Mononuclear cell (primary cell): ENCODE measurements around the gene MOB1A. TPM values are rescaled to one million over a fixed set of nuclear protein-coding genes. Genes with fewer than 3 reads are reported as not detected.

Experiments used
- H3K27me3 ChIP-seq: 2 replicates; pipeline ENCODE4 v1.6.0; 2011; ENCODE audit warnings: low read length, control low read depth; ENCODE audit not compliant: insufficient read depth
- H3K4me1 ChIP-seq: 2 replicates; pipeline ENCODE4 v1.5.1; 2011; ENCODE audit warnings: mild to moderate bottlenecking, low read length, control low read depth; ENCODE audit not compliant: insufficient read depth
- H3K4me3 ChIP-seq: 2 replicates; pipeline ENCODE4 v1.5.1; 2011; ENCODE audit warnings: mild to moderate bottlenecking, low read length, moderate library complexity
- H3K9me3 ChIP-seq: 2 replicates; pipeline ENCODE4 v1.5.1; 2011; ENCODE audit warnings: low read depth, mild to moderate bottlenecking, control low read depth, low read length
- total RNA-seq: library from RNA; depleted of rRNA; stranded (reverse); fragments of >200 nt; gene quantifications from one replicate; pipeline ENCODE4 v1.2.3, GENCODE V29; 2012

MOB1A gene
- total RNA-seq, 1 donor: 286 TPM

- Histone ChIP-seq H3K27me3 (no peaks in the 10 kb centered on the region), H3K4me3 (no peak overlapping the region), H3K4me1 (no peaks in the 10 kb centered on the region), H3K9me3 (no peaks in the 10 kb centered on the region)
Measured at GRCh38 chr2:74110537-74110936, 68.1 kb downstream of the MOB1A start.

- H3K27me3 ChIP-seq: no peaks in the 10 kb centered on the region
- H3K4me3 ChIP-seq: no peak overlapping the region
- no peaks in the 10 kb centered on the region for H3K4me1 ChIP-seq
- no peaks in the 10 kb centered on the region for H3K9me3 ChIP-seq
Measured at GRCh38 chr2:74109551-74109950, 69.1 kb downstream of the MOB1A start.

- H3K27me3 ChIP-seq: no peaks in the 10 kb centered on the region
Measured at GRCh38 chr2:74107071-74107470, 71.6 kb downstream of the MOB1A start.

GRCh38 chr2:74105413-74105812 is 73.3 kb downstream of the MOB1A start:
- H3K4me3 ChIP-seq: no peak overlapping the region
- H3K27me3 ChIP-seq: no peaks in the 10 kb centered on the region
- H3K9me3 ChIP-seq: no peaks in the 10 kb centered on the region
- H3K4me1 ChIP-seq: no peaks in the 10 kb centered on the region

More at GRCh38 chr2:74107071-74107470, 71.6 kb downstream of the MOB1A start:
- no peaks in the 10 kb centered on the region for H3K9me3 ChIP-seq
- H3K4me1 ChIP-seq: no peaks in the 10 kb centered on the region
- H3K4me3 ChIP-seq: no peak overlapping the region

GRCh38 chr2:74104839-74105238 is 73.8 kb downstream of the MOB1A start:
- Histone ChIP-seq H3K27me3 (no peaks in the 10 kb centered on the region), H3K4me3 (no peak overlapping the region), H3K4me1 (no peaks in the 10 kb centered on the region), H3K9me3 (no peaks in the 10 kb centered on the region)

GRCh38 chr2:74103763-74104162 is 74.9 kb downstream of the MOB1A start:
- Histone ChIP-seq H3K4me3 (no peak overlapping the region), H3K27me3 (no peaks in the 10 kb centered on the region), H3K4me1 (no peaks in the 10 kb centered on the region), H3K9me3 (no peaks in the 10 kb centered on the region)

Other genes with a start within 250 kb of the MOB1A start
- gene TET3, start 194.0 kb downstream of the MOB1A start, total RNA-seq: 21.0 TPM
- 12.7 TPM for gene BOLA3, start 31.0 kb downstream of the MOB1A start, total RNA-seq
- gene MTHFD2, start 19.7 kb upstream of the MOB1A start, total RNA-seq: 32.1 TPM
- gene SLC4A5, start 164.5 kb upstream of the MOB1A start, total RNA-seq: 6.7 TPM
- gene DCTN1, start 201.4 kb upstream of the MOB1A start, total RNA-seq: 41.8 TPM
- 0.94 TPM for gene C2orf81, start 242.7 kb upstream of the MOB1A start, total RNA-seq
- gene WDR54, start 242.9 kb upstream of the MOB1A start, total RNA-seq: 9.3 TPM